H9 (cell line): Measurements from ENCODE around the gene HTR3A. TPM values are rescaled to one million over a fixed set of nuclear protein-coding genes. Genes with fewer than 3 reads are reported as not detected.

ENCODE experiments used
- DNase-seq: peaks from one replicate; pipeline ENCODE4 v3.0.0-alpha.2; 2017
- H2AFZ ChIP-seq: one replicate; pipeline ENCODE4 v1.6.1; 2013; ENCODE audit warnings: mild to moderate bottlenecking, low read length, control low read depth, moderate library complexity
- H2AK5ac ChIP-seq: 2 replicates; pipeline ENCODE4 v1.6.1; 2013; ENCODE audit warnings: low read length, control low read depth, mixed read lengths; ENCODE audit not compliant: insufficient read length
- H2BK120ac ChIP-seq: one replicate; pipeline ENCODE4 v1.6.1; 2013; ENCODE audit warnings: low read depth, mild to moderate bottlenecking, low read length, control low read depth, inconsistent platforms; ENCODE audit not compliant: poor library complexity, severe bottlenecking
- H2BK12ac ChIP-seq: 2 replicates; pipeline ENCODE4 v1.6.1; 2013; ENCODE audit warnings: low read length, control low read depth, mixed read lengths, low read depth; ENCODE audit not compliant: insufficient read length
- H2BK15ac ChIP-seq: 2 replicates; pipeline ENCODE4 v1.6.1; 2013; ENCODE audit warnings: low read depth, low read length, control low read depth
- H2BK20ac ChIP-seq: one replicate; pipeline ENCODE4 v1.6.1; 2013; ENCODE audit warnings: low read depth, mild to moderate bottlenecking, low read length, control low read depth, inconsistent platforms; ENCODE audit not compliant: poor library complexity, severe bottlenecking
- H2BK5ac ChIP-seq: 2 replicates; pipeline ENCODE4 v1.6.1; 2013; ENCODE audit warnings: low read length, control low read depth, mixed read lengths; ENCODE audit not compliant: insufficient read length
- H3K14ac ChIP-seq: 2 replicates; pipeline ENCODE4 v1.6.1; 2013; ENCODE audit warnings: low read length, control low read depth; ENCODE audit not compliant: insufficient read depth
- H3K18ac ChIP-seq: 2 replicates; pipeline ENCODE4 v1.6.1; 2013; ENCODE audit warnings: low read depth, mild to moderate bottlenecking, mixed read lengths, low read length, control low read depth; ENCODE audit not compliant: insufficient read length
- H3K23ac ChIP-seq: 2 replicates; pipeline ENCODE4 v1.6.1; 2013; ENCODE audit warnings: low read length, control low read depth, mixed read lengths, low read depth; ENCODE audit not compliant: insufficient read length
- H3K23me2 ChIP-seq: 2 replicates; pipeline ENCODE4 v1.6.1; 2013; ENCODE audit warnings: low read depth, mild to moderate bottlenecking, mixed read lengths, low read length, control low read depth; ENCODE audit not compliant: insufficient read length, poor library complexity, severe bottlenecking
- H3K27ac ChIP-seq: 2 replicates; pipeline ENCODE4 v1.5.1; 2013; ENCODE audit warnings: low read length, control low read depth, mixed read lengths, low read depth; ENCODE audit not compliant: insufficient read length
- H3K27me3 ChIP-seq: 2 replicates; pipeline ENCODE4 v1.6.1; 2013; ENCODE audit warnings: low read length, control low read depth, inconsistent platforms; ENCODE audit not compliant: insufficient read depth
- H3K4ac ChIP-seq: 2 replicates; pipeline ENCODE4 v1.6.1; 2013; ENCODE audit warnings: low read depth, mild to moderate bottlenecking, control low read depth, inconsistent platforms, low read length, moderate library complexity
- H3K4me1 ChIP-seq: 2 replicates; pipeline ENCODE4 v1.6.1; 2013; ENCODE audit warnings: low read length, control low read depth, inconsistent platforms; ENCODE audit not compliant: insufficient read depth
- H3K4me2 ChIP-seq: 2 replicates; pipeline ENCODE4 v1.6.1; 2013; ENCODE audit warnings: low read length, control low read depth, mixed read lengths; ENCODE audit not compliant: insufficient read length, insufficient read depth
- H3K56ac ChIP-seq: 2 replicates; pipeline ENCODE4 v1.6.1; 2013; ENCODE audit warnings: low read depth, mild to moderate bottlenecking, mixed read lengths, low read length, control low read depth; ENCODE audit not compliant: insufficient read length
- H3K79me1 ChIP-seq: 2 replicates; pipeline ENCODE4 v1.6.1; 2013; ENCODE audit warnings: low read depth, mild to moderate bottlenecking, moderate library complexity, low read length, control low read depth, inconsistent platforms; ENCODE audit not compliant: insufficient read depth, poor library complexity, severe bottlenecking
- H3K79me2 ChIP-seq: 2 replicates; pipeline ENCODE4 v1.6.1; 2013; ENCODE audit warnings: low read length, control low read depth, inconsistent platforms; ENCODE audit not compliant: insufficient read depth
- H3K9ac ChIP-seq: 2 replicates; pipeline ENCODE4 v1.6.1; 2013; ENCODE audit warnings: low read length, control low read depth, mixed read lengths; ENCODE audit not compliant: insufficient read length; ENCODE audit errors: extremely low read depth
- H3K9me3 ChIP-seq: one replicate; pipeline ENCODE4 v1.6.1; 2013; ENCODE audit warnings: low read depth, low read length, inconsistent platforms; ENCODE audit not compliant: control insufficient read depth
- H3T11ph ChIP-seq: one replicate; pipeline ENCODE4 v1.6.1; 2013; ENCODE audit warnings: mild to moderate bottlenecking, low read length, control low read depth, inconsistent platforms
- H4K20me1 ChIP-seq: one replicate; pipeline ENCODE4 v1.6.1; 2013; ENCODE audit not compliant: control insufficient read depth, insufficient read length, insufficient read depth
- H4K5ac ChIP-seq: 2 replicates; pipeline ENCODE4 v1.6.1; 2013; ENCODE audit warnings: low read depth, mild to moderate bottlenecking, mixed read lengths, low read length, control low read depth; ENCODE audit not compliant: insufficient read length
- H4K8ac ChIP-seq: replicated peaks from 2 replicates; pipeline ENCODE4 v1.6.1; 2013; ENCODE audit warnings: low read length, control low read depth, mixed read lengths, low read depth; ENCODE audit not compliant: insufficient read length
- H4K91ac ChIP-seq: 2 replicates; pipeline ENCODE4 v1.6.1; 2013; ENCODE audit warnings: low read depth, mild to moderate bottlenecking, moderate library complexity, mixed read lengths, low read length, control low read depth; ENCODE audit not compliant: insufficient read length
- H3K27ac Mint-ChIP-seq, 3 experiments: 2 replicates in 2 of 3; 3 replicates in 1 of 3; pipeline ENCODE4 v1.8.0; 2020 to 2021; ENCODE audit warnings: mixed read lengths in 3 of 3, mild to moderate bottlenecking in 1 of 3, moderate library complexity in 1 of 3
- H3K27me3 Mint-ChIP-seq: 2 replicates; pipeline ENCODE4 v1.8.0; 2021; ENCODE audit warnings: low read depth, mild to moderate bottlenecking, moderate library complexity, mixed read lengths
- H3K36me3 Mint-ChIP-seq, 3 experiments: 2 replicates in 2 of 3; 3 replicates in 1 of 3; pipeline ENCODE4 v1.8.0; 2020 to 2021; ENCODE audit warnings: low read depth in 3 of 3, mixed read lengths in 3 of 3; ENCODE audit not compliant: insufficient read depth in 1 of 3
- H3K4me1 Mint-ChIP-seq, 2 experiments: 2 replicates each; pipeline ENCODE4 v1.8.0; 2020; ENCODE audit warnings: mixed read lengths in 2 of 2
- H3K4me3 Mint-ChIP-seq, 2 experiments: 2 replicates in 1 of 2; 3 replicates in 1 of 2; pipeline ENCODE4 v1.8.0; 2020 to 2021; ENCODE audit warnings: mild to moderate bottlenecking in 2 of 2, mixed read lengths in 2 of 2, moderate library complexity in 1 of 2
- H3K9me3 Mint-ChIP-seq, 2 experiments: 2 replicates in 1 of 2; 3 replicates in 1 of 2; pipeline ENCODE4 v1.8.0; 2020; ENCODE audit warnings: mild to moderate bottlenecking in 2 of 2, mixed read lengths in 2 of 2, moderate library complexity in 1 of 2
- CTCF ChIP-seq: fragments of 200-600 bp; sonication (generic); conservative IDR thresholded peaks from 3 replicates; pipeline ENCODE4 v1.8.0; 2021; ENCODE audit warnings: antibody characterized with exemption, mild to moderate bottlenecking
- WGBS: extraction: QIAGEN DNeasy Blood & Tissue Kit; methylation state at CpG from one replicate; pipeline ENCODE4 v1.1.7; 2013; ENCODE audit warnings: missing lambda C conversion rate, low lambda C conversion rate, mixed read lengths; ENCODE audit not compliant: insufficient read length; ENCODE audit errors: extremely low coverage; 5-methylcytosine and 5-hydroxymethylcytosine counted together
- total RNA-seq: library from RNA; stranded (reverse); gene quantifications from 2 replicates; pipeline ENCODE4 v1.2.1, GENCODE V29; 2021

The HTR3A gene
- total RNA-seq, 1 experiment from 2014 or later, result 4.1 TPM

- H4K8ac ChIP-seq, result no peak overlapping the region
- no peaks in the 10 kb centered on the region; a peak in 1 of 7 replicates for H3K36me3 Mint-ChIP-seq
- no peak overlapping the region for H3K23ac ChIP-seq
- H3K4me3 Mint-ChIP-seq, result no peak overlapping the region
- no peaks in the 10 kb centered on the region for H3K27me3 ChIP-seq
- no peak overlapping the region for H3K4ac ChIP-seq
- H3K4me2 ChIP-seq, result no peak overlapping the region
- no peak overlapping the region for H2BK15ac ChIP-seq
- H2AFZ ChIP-seq, result no peak overlapping the region
- H3K23me2 ChIP-seq, result no peaks in the 10 kb centered on the region
- no peak overlapping the region for H3K14ac ChIP-seq
- H3K9me3 Mint-ChIP-seq, result no peaks in the 10 kb centered on the region; a peak in 1 of 5 replicates
- peaks cover 10% of the 10 kb centered on the region for H3K27me3 Mint-ChIP-seq
- no peak overlapping the region for H3K27ac Mint-ChIP-seq
- no peak overlapping the region for H2BK120ac ChIP-seq
- TF ChIP-seq CTCF, result no peak
- no peak overlapping the region for H2BK12ac ChIP-seq
- H2AK5ac ChIP-seq, result no peak overlapping the region
- H3K4me1 ChIP-seq, result peaks cover 6% of the 10 kb centered on the region; the same call in 1 of the 2 replicates
- H4K91ac ChIP-seq, result no peak overlapping the region
- no peak for DNase-seq
- H3K9me3 ChIP-seq, result no peaks in the 10 kb centered on the region
- H2BK5ac ChIP-seq, result no peak overlapping the region
- no peak overlapping the region for H3K56ac ChIP-seq
- H3K9ac ChIP-seq, result no peak overlapping the region
- H3K79me2 ChIP-seq, result no peaks in the 10 kb centered on the region
- no peak overlapping the region for H3K27ac ChIP-seq
- H3K4me1 Mint-ChIP-seq, result peaks cover 54 to 56% of the 10 kb centered on the region in 2 experiments
- H3K79me1 ChIP-seq, result no peaks in the 10 kb centered on the region
- no peak overlapping the region for H3K18ac ChIP-seq
- no peaks in the 10 kb centered on the region for H4K20me1 ChIP-seq
- H2BK20ac ChIP-seq, result no peak overlapping the region
- H3T11ph ChIP-seq, result no peak overlapping the region
- WGBS, result no CpG with 5 or more reads among the region's 9 CpGs
- no peak overlapping the region for H4K5ac ChIP-seq
Measured at GRCh38 chr11:113956986-113957385, 17.9 kb upstream of the HTR3A start.
